Activated T-cell treated with anti-CD3 and anti-CD28 coated beads for 24 hours (primary cell): ENCODE data around the gene NNAT.

Experiments used
- DNase-seq: peaks from one replicate; pipeline ENCODE4 v3.0.0-alpha.2; 2020; ENCODE audit warnings: low read depth

NNAT gene

DNA sequence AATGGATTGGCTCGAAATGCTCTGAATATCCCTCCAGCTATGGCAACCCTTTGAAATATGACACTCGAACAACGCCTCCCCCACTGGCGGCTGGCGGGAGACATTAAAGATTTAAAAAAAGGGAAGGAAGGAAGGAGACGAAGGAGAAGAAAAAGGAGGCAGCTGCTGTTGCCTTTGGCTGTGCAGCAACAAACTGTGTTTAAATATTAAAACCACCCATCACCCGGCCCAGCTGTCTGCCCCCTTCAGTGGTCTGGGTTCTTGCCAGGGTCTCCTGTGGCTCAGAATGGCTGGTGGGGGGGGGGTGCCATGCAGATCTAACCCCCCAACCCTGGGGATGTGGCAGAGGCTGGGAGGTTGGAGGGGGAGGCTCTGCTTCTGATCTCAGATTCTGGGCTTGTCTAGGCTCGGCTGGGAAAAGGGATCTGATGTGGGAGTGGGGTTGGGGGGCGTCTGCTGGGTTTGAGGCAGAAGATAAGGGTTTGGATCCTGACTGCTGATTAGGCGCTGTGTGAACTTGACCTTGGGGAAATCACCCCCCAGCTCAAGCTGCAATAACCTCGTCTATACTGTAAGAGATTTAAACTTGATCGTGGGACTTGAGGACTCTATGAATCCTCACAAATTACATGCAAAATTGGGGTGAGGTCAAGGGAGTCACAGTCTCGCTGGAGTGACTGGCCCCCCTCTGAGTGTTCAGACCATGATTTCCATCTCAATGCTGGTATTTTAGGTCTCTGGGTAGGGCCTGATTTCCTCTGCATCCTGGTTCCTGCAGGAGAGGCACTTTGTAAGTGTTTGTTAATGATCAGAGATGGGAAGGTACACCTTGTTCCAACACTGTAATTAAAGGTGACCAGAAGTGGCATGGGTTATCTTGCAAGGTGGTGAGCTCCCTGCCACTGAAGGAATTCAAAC lies 46.9 kb downstream of the NNAT start:
- no peak for DNase-seq

DNA sequence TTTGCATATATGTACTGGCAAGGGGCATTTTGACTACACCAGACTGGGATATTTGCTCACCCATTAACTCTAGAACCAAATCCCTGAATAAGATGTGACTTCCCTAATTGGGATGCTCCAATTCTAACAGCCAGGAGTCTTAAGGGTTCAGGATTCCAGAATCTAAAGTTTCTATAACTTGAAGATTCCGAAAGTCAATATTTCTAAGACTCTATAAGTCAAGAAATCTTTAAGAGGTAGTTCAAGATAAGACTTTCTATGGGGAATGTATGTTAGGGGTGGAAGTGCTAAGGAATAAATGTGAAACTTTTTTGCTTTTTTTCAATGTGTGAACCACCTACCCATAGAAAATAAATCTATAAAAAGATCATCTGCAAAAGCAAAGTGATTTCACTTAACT lies 49.4 kb downstream of the NNAT start:
- DNase-seq = no peak

DNA sequence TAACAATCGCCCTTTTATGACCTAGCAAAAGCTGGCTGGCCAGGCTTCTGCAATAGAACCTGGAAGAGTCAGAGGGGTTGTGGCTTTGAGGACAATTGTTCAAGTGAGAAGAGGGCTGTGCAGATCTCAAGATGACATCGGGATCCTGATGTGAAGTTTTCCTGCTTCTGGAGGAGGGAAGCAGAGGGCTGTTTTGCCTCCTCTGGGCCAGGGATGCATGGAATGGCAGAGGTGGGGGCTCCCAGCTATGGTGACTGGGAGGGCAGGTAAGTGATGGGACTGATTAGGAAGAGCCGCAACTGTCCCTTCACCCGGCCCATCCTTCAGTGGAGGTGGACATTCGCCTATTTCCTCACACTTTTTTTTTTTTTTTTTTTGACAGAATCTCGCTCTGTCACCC lies 50.0 kb downstream of the NNAT start:
- no peak for DNase-seq
